Vagina (tissue), 2 donors: ENCODE results near the gene CEP104.

Experiments used
- POLR2A ChIP-seq, 2 donors: fragments of 450-650 bp; IDR thresholded peaks; one replicate each; pipeline ENCODE4 v1.6.1; 2017; ENCODE audit warnings: antibody characterized with exemption in 2 of 2, mild to moderate bottlenecking in 2 of 2, moderate library complexity in 2 of 2
- POLR2AphosphoS5 ChIP-seq, 2 donors: sonication (generic); formaldehyde crosslinking; IDR thresholded peaks; one replicate each; pipeline ENCODE4 v1.9.0; 2017; ENCODE audit warnings: antibody characterized with exemption in 2 of 2, mild to moderate bottlenecking in 2 of 2, low read depth in 1 of 2; ENCODE audit not compliant: insufficient read depth in 1 of 2
- TF ChIP-seq, protein P1 (sequence below), 3 experiments: fragments of 450-650 bp in 2 of 3; fragments of 200-600 bp in 1 of 3; sonication (generic) in 1 of 3; IDR thresholded peaks; one replicate each; pipeline ENCODE4 v1.5.1; 2017 to 2019; ENCODE audit warnings: antibody characterized with exemption in 3 of 3, mild to moderate bottlenecking in 2 of 3, moderate library complexity in 2 of 3

DNA sequence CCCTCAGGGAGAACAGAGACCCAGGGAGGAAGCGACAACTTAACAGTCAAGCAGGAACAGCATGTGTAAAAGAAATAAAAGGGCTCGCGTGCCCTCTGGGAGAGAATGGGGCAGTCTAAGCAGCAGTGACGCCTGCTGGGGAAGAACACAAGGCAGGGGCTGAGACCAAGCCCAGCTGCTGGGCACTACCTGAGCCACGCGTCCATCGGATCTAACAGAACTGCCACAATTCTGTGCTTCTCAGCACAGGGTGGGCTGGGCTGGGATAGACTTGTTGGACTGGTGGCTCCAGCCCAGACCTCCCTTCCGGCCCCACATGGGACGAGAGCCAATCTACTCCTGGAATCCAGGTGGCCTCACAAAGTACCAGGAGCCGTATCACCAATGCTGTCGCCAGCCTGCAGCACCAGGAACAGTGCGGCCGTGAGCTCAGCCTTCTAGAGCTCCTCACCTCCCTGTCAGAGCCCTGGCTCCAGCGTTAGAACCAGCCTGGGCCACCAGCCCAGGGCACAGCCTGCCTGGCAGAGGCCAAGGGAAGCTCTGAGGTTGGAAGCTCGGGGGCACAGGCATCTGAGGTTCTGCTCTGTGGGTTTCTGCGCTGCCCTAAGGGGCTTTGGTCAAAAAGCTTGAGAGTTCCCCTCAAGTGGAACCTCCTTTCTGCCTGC, 68.1 kb downstream of the CEP104 start:
- no peak for TF ChIP-seq POLR2AphosphoS5 (IDR thresholded peaks at IDR 0.05; ENCODE audit: insufficient read depth in 1 of 2, low read depth in 1 of 2)
- no peak for TF ChIP-seq POLR2A (IDR thresholded peaks at IDR 0.05)
- TF ChIP-seq, protein P1, sequence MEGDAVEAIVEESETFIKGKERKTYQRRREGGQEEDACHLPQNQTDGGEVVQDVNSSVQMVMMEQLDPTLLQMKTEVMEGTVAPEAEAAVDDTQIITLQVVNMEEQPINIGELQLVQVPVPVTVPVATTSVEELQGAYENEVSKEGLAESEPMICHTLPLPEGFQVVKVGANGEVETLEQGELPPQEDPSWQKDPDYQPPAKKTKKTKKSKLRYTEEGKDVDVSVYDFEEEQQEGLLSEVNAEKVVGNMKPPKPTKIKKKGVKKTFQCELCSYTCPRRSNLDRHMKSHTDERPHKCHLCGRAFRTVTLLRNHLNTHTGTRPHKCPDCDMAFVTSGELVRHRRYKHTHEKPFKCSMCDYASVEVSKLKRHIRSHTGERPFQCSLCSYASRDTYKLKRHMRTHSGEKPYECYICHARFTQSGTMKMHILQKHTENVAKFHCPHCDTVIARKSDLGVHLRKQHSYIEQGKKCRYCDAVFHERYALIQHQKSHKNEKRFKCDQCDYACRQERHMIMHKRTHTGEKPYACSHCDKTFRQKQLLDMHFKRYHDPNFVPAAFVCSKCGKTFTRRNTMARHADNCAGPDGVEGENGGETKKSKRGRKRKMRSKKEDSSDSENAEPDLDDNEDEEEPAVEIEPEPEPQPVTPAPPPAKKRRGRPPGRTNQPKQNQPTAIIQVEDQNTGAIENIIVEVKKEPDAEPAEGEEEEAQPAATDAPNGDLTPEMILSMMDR (IDR thresholded peaks at IDR 0.05): no peak
